Glutamatergic neuron (in vitro differentiated cells): ENCODE measurements around the gene HOXB3. TPM values are rescaled to one million over a fixed set of nuclear protein-coding genes. Genes with fewer than 3 reads are reported as not detected.

Source experiments
- DNase-seq: peaks from one replicate; pipeline ENCODE4 v3.0.0; 2022
- H3K27ac Mint-ChIP-seq: one replicate; pipeline ENCODE4 v1.8.0; 2020; ENCODE audit warnings: mild to moderate bottlenecking, mixed read lengths, inconsistent platforms; ENCODE audit not compliant: unreplicated experiment
- H3K27me3 Mint-ChIP-seq: one replicate; pipeline ENCODE4 v1.8.0; 2020; ENCODE audit warnings: mild to moderate bottlenecking, moderate library complexity, mixed read lengths, inconsistent platforms; ENCODE audit not compliant: unreplicated experiment
- H3K36me3 Mint-ChIP-seq: one replicate; pipeline ENCODE4 v1.8.0; 2020; ENCODE audit warnings: mild to moderate bottlenecking, mixed read lengths, inconsistent platforms; ENCODE audit not compliant: unreplicated experiment
- H3K4me1 Mint-ChIP-seq: one replicate; pipeline ENCODE4 v1.8.0; 2020; ENCODE audit warnings: mild to moderate bottlenecking, low read depth, mixed read lengths, inconsistent platforms; ENCODE audit not compliant: unreplicated experiment
- H3K4me3 Mint-ChIP-seq: one replicate; pipeline ENCODE4 v1.8.0; 2020; ENCODE audit warnings: mild to moderate bottlenecking, mixed read lengths, inconsistent platforms; ENCODE audit not compliant: unreplicated experiment
- H3K9me3 Mint-ChIP-seq: one replicate; pipeline ENCODE4 v1.8.0; 2020; ENCODE audit warnings: mild to moderate bottlenecking, moderate library complexity, mixed read lengths, inconsistent platforms; ENCODE audit not compliant: unreplicated experiment
- CTCF ChIP-seq: fragments of 200-600 bp; sonication (generic); IDR thresholded peaks from one replicate; pipeline ENCODE4 v1.5.0; 2021; ENCODE audit not compliant: partially characterized antibody, unreplicated experiment
- total RNA-seq: library from RNA; stranded (reverse); fragmentation: NEBNext Ultra II Directional; extraction: Animal tissue kit (Norgen Biotek cat#: 25700); gene quantifications from one replicate; pipeline ENCODE4 v1.2.1, GENCODE V29; 2021; ENCODE audit not compliant: unreplicated experiment

HOXB3 gene
- total RNA-seq, 1 donor from 2014 or later = not detected

GRCh38 chr17:48522031-48522653 lies 67.9 kb downstream of the HOXB3 start:
- peaks cover 28% of the 10 kb centered on the region for H3K27me3 Mint-ChIP-seq
- H3K4me3 Mint-ChIP-seq = no peak overlapping the region
- peaks cover 7% of the 10 kb centered on the region for H3K9me3 Mint-ChIP-seq
- peaks cover 8% of the 10 kb centered on the region for H3K36me3 Mint-ChIP-seq
- no peaks in the 10 kb centered on the region for H3K4me1 Mint-ChIP-seq
- DNase-seq = no peak
- no peak for TF ChIP-seq CTCF
- no peak overlapping the region for H3K27ac Mint-ChIP-seq

- no peak for TF ChIP-seq CTCF
- Mint-ChIP-seq H3K36me3 (no peaks in the 10 kb centered on the region), H3K27ac (no peak overlapping the region), H3K9me3 (peaks cover 7% of the 10 kb centered on the region), H3K4me3 (no peak overlapping the region), H3K4me1 (no peaks in the 10 kb centered on the region), H3K27me3 (peaks cover 20% of the 10 kb centered on the region)
- DNase-seq = no peak
Observed at GRCh38 chr17:48520631-48521079, 69.4 kb downstream of the HOXB3 start.

- H3K27ac Mint-ChIP-seq = no peak overlapping the region
- H3K9me3 Mint-ChIP-seq = peaks cover 5% of the 10 kb centered on the region
Observed at GRCh38 chr17:48519427-48519826, 70.6 kb downstream of the HOXB3 start.

GRCh38 chr17:48517478-48517877 lies 72.6 kb downstream of the HOXB3 start:
- no peak for TF ChIP-seq CTCF
- peaks cover 14% of the 10 kb centered on the region for H3K27me3 Mint-ChIP-seq
- H3K4me1 Mint-ChIP-seq = no peaks in the 10 kb centered on the region
- no peaks in the 10 kb centered on the region for H3K36me3 Mint-ChIP-seq
- H3K9me3 Mint-ChIP-seq = peaks cover 5% of the 10 kb centered on the region
- no peak for DNase-seq
- no peak overlapping the region for H3K27ac Mint-ChIP-seq
- H3K4me3 Mint-ChIP-seq = no peak overlapping the region

More at GRCh38 chr17:48519427-48519826, 70.6 kb downstream of the HOXB3 start:
- H3K27me3 Mint-ChIP-seq = peaks cover 14% of the 10 kb centered on the region
- no peaks in the 10 kb centered on the region for H3K36me3 Mint-ChIP-seq
- DNase-seq = no peak
- no peaks in the 10 kb centered on the region for H3K4me1 Mint-ChIP-seq
- no peak overlapping the region for H3K4me3 Mint-ChIP-seq
- TF ChIP-seq CTCF = no peak
